Smooth muscle cell (in vitro differentiated cells): Measurements from ENCODE around the gene IL22RA1. TPM values are rescaled to one million over a fixed set of nuclear protein-coding genes. Genes with fewer than 3 reads are reported as not detected.

ENCODE experiments used
- DNase-seq: peaks from one replicate; lab custom pipeline; 2025; ENCODE audit not compliant: unreplicated experiment; lab: John Stamatoyannopoulos, UW
- H2AFZ ChIP-seq: fragments of 200-600 bp; sonication (generic); 2 replicates; pipeline ENCODE4 v1.6.0; 2016; ENCODE audit warnings: antibody characterized with exemption, low read depth, mild to moderate bottlenecking
- H3F3A ChIP-seq: fragments of 200-600 bp; sonication (generic); 2 replicates; pipeline ENCODE4 v1.6.0; 2017; ENCODE audit warnings: antibody characterized with exemption, low read depth
- H3K27ac ChIP-seq: fragments of 200-600 bp; sonication (generic); 2 replicates; pipeline ENCODE4 v1.5.1; 2016; ENCODE audit warnings: low read depth, mild to moderate bottlenecking
- H3K27me3 ChIP-seq: fragments of 200-600 bp; sonication (generic); 2 replicates; pipeline ENCODE4 v1.6.1; 2016; ENCODE audit warnings: low read depth, mild to moderate bottlenecking
- H3K36me3 ChIP-seq: fragments of 200-600 bp; sonication (generic); 2 replicates; pipeline ENCODE4 v1.5.1; 2016; ENCODE audit warnings: low read depth
- H3K4me1 ChIP-seq: fragments of 200-600 bp; sonication (generic); 2 replicates; pipeline ENCODE4 v1.5.1; 2016; ENCODE audit warnings: low read depth
- H3K4me2 ChIP-seq: fragments of 200-600 bp; sonication (generic); 2 replicates; pipeline ENCODE4 v1.6.0; 2016; ENCODE audit warnings: mild to moderate bottlenecking
- H3K4me3 ChIP-seq: fragments of 200-600 bp; sonication (generic); 2 replicates; pipeline ENCODE4 v1.5.1; 2016; ENCODE audit warnings: mild to moderate bottlenecking
- H3K79me2 ChIP-seq: fragments of 200-600 bp; sonication (generic); 2 replicates; pipeline ENCODE4 v1.6.0; 2016; ENCODE audit warnings: low read depth, mild to moderate bottlenecking
- H3K9ac ChIP-seq: fragments of 200-600 bp; sonication (generic); 2 replicates; pipeline ENCODE4 v1.6.0; 2016; ENCODE audit warnings: low read depth
- H3K9me3 ChIP-seq: fragments of 200-600 bp; sonication (generic); replicated peaks from 2 replicates; pipeline ENCODE4 v1.5.1; 2016; ENCODE audit warnings: low read depth
- H4K20me1 ChIP-seq: fragments of 200-600 bp; sonication (generic); 2 replicates; pipeline ENCODE4 v1.6.0; 2016; ENCODE audit warnings: low read depth
- CTCF ChIP-seq: fragments of 200-600 bp; sonication (generic); IDR thresholded peaks from 2 replicates; pipeline ENCODE4 v1.5.1; 2017; ENCODE audit warnings: borderline replicate concordance, mild to moderate bottlenecking, antibody characterized with exemption; ENCODE audit not compliant: insufficient read depth, poor library complexity, severe bottlenecking
- WGBS: methylation state at CpG from one replicate; pipeline ENCODE4 v1.1.7; 2016; ENCODE audit warnings: low lambda C conversion rate; 5-methylcytosine and 5-hydroxymethylcytosine counted together
- polyA plus RNA-seq: library from polyadenylated mRNA; unstranded; fragments of >200 nt; fragmentation: Nextera tagmentation; extraction: Ambion mirVana; gene quantifications from 2 replicates; pipeline ENCODE4 v1.2.1, GENCODE V29; 2016
- total RNA-seq: library from RNA; depleted of rRNA; stranded (reverse); fragments of >200 nt; gene quantifications from 2 replicates; pipeline ENCODE4 v1.2.3, GENCODE V29; 2014

Gene IL22RA1
- total and polyA plus RNA-seq, 2 experiments from 2014 or later = 0.40 TPM; not detected in 1

DNA sequence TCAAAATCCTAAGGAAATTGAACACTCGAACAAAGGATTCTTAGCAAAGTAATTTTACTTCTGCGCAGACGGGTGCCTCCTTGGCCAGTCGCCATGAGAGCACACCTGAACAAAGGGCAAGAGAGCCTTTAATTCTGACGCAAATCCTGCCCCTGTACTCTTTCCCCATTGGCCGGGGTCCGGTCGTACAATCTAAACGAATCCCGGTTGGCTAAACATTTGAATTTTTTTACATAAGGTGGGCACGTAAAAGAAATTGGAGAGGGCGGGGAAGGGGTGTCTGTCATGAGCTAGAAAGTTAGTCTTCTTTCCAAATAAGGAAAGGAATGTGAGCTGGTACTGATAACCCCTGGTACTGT is 8.2 kb upstream of the IL22RA1 start:
- Histone ChIP-seq H3K9me3 (no peaks in the 10 kb centered on the region), H3K9ac (peak overlapping the region; percentile 38), H3F3A (no peaks in the 10 kb centered on the region), H4K20me1 (no peaks in the 10 kb centered on the region), H3K4me2 (peak overlapping the region; percentile 83), H2AFZ (peak overlapping the region; percentile 44), H3K27ac (peak overlapping the region; percentile 66), H3K79me2 (no peaks in the 10 kb centered on the region), H3K4me1 (peaks cover 13% of the 10 kb centered on the region), H3K4me3 (peak overlapping the region; percentile 41), H3K27me3 (peaks cover 12% of the 10 kb centered on the region), H3K36me3 (no peaks in the 10 kb centered on the region)
- TF ChIP-seq CTCF = no peak
- WGBS = 4% methylated on average over 12 of the region's 12 CpGs
- no peak for DNase-seq

DNA sequence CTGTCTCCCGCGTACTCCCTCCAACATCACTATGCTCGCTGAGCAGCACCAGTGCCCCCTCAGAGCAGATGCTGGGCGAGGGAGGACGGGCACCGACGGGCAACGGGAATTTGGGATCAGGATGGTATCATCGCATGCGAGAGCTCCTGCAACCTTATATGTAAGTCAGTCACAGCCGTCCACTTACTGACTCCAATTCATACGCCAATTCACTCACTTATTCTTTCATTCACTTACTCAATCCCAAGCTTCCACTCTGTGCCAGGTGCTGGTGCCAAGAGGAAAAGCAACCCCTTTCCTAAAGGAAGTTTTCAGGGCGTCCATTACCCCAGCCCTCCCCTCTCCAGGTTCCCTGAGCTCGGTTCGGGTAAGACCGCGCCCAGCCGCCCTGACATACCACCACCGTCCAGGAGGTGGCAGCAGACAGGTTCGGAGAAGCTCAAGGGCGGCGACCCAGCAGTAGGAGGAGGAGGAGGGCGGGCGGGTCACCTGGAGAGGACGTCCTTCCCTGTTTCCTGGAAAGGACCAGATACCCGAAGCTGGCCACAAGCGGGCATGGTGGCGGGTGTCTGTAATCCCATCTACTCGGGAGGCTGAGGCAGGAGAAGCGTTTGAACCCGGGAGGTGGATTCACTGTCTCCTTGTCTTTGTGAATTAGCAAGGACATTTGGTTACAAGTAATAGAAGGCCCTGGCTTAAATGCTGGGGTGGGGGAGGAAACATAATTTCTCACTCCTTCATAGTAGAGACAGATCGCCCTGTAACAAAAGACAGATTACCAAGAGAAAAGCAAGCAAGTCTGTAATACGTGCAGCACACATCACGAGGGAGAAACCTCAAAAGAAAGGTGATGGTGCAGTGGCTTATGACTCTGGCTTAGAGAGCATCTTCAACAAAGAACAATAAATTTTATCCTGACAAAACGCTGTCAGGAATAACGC is 7.6 kb upstream of the IL22RA1 start:
- Histone ChIP-seq H2AFZ (peak overlapping the region; percentile 44), H3F3A (no peaks in the 10 kb centered on the region), H3K9me3 (no peaks in the 10 kb centered on the region), H3K4me2 (peak overlapping the region; percentile 83), H3K27ac (peak overlapping the region; percentile 66), H3K27me3 (peaks cover 12% of the 10 kb centered on the region), H3K4me3 (peak overlapping the region; percentile 41), H3K36me3 (no peaks in the 10 kb centered on the region), H3K9ac (peak overlapping the region; percentile 52), H3K79me2 (no peaks in the 10 kb centered on the region), H3K4me1 (peaks cover 13% of the 10 kb centered on the region), H4K20me1 (no peaks in the 10 kb centered on the region)
- TF ChIP-seq CTCF = peak; percentile 78
- DNase-seq = peak; percentile 68
- 12% methylated on average over 35 of the region's 36 CpGs for WGBS

- H3K4me1 ChIP-seq = peaks cover 13% of the 10 kb centered on the region
- H3K4me2 ChIP-seq = peak overlapping the region; percentile 83
- H3K36me3 ChIP-seq = no peaks in the 10 kb centered on the region
- no peaks in the 10 kb centered on the region for H3K9me3 ChIP-seq
- H3K9ac ChIP-seq = peak overlapping the region; percentile 52
- no peaks in the 10 kb centered on the region for H3F3A ChIP-seq
- no peak for TF ChIP-seq CTCF
- H3K4me3 ChIP-seq = peak overlapping the region; percentile 41
- peaks cover 12% of the 10 kb centered on the region for H3K27me3 ChIP-seq
- DNase-seq = no peak
- no peak overlapping the region for H2AFZ ChIP-seq
- H3K79me2 ChIP-seq = no peaks in the 10 kb centered on the region
- WGBS = 14% methylated on average over 5 of the region's 5 CpGs
- peak overlapping the region; percentile 66 for H3K27ac ChIP-seq
- H4K20me1 ChIP-seq = no peaks in the 10 kb centered on the region
These were observed 6.9 kb upstream of the IL22RA1 start for GRCh38 chr1:24149866-24150233.
